C4-2B (cell line): ENCODE data around the gene PTGER1.

Experiments
- H3K27ac ChIP-seq: fragments of 450-650 bp; 2 replicates; pipeline ENCODE4 v1.5.1; 2017
- ZFX ChIP-seq: fragments of 450-650 bp; IDR thresholded peaks from 2 replicates; pipeline ENCODE4 v1.6.1; 2017
- TF ChIP-seq, protein P1 (sequence below): fragments of 450-650 bp; conservative IDR thresholded peaks from 2 replicates; pipeline ENCODE4 v1.5.1; 2017; ENCODE audit warnings: mild to moderate bottlenecking

Gene PTGER1, protein sequence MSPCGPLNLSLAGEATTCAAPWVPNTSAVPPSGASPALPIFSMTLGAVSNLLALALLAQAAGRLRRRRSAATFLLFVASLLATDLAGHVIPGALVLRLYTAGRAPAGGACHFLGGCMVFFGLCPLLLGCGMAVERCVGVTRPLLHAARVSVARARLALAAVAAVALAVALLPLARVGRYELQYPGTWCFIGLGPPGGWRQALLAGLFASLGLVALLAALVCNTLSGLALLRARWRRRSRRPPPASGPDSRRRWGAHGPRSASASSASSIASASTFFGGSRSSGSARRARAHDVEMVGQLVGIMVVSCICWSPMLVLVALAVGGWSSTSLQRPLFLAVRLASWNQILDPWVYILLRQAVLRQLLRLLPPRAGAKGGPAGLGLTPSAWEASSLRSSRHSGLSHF

DNA sequence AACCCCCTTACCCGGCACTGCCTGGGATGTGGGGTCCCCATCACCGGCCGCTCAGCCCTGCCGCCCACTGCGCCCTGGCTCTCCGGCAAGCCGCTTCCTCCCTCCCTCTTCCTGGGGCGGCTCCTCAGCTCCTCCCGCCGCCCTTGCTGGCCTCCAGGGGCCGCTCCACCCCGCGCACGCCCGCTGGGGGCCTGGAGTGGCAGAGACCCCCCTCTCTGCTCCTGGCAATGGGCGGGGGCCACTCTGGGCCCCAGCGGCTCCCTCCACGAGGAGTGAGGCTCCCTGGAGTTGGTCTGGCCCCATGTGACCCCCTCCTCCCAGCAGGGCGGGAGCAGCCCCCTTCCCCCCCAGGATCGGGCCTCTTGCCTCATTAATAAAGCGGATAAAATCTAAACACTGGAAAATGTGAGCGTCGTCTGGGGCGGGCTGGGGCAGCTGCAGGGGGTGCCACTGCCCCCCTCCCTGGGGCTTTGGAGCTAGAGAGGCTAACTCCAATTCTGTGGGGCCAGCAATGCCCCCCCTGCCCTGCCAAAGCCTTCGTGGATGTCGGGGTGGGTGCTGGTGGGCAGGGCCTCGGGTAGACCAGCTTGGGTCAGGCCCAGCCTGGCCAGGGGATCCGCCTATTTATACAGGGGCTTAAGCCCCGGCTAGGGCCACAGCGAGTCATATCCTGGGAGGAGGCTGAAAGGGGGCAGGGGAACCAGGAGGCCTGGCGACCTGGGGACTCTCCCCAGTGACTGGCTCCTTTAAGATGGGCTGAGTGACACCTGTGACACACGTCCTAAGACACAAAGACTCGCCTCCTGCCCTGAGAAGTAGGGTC lies at the start of gene PTGER1:
TSS of gene PTGER1 (minus strand) at position 104 of the 823 bp plus-strand sequence. CDS start 1,034 bp downstream, outside the sequence.
- H3K27ac ChIP-seq: no peak within 1 kb of the TSS

DNA sequence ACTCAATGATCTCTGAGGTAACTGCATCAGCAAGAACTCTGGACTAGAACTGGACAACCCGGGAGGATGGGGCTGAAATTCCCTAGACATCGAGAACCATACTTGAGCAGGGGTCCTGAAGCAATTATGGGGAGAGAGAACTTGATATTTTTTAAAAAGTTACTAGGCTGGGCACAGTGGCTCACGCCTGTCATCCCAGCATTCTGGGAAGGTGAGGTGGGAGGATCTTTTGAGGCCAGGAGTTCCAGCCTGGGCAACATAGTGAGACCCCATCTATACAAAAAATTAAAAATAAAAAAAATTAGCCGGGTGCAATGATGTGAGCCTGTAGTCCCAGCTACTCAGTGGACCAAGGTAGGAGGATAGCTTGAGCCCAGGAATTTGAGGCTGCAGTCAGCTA lies 45.4 kb upstream of the PTGER1 start:
- H3K27ac ChIP-seq: no peak overlapping the region
- TF ChIP-seq, protein P1, sequence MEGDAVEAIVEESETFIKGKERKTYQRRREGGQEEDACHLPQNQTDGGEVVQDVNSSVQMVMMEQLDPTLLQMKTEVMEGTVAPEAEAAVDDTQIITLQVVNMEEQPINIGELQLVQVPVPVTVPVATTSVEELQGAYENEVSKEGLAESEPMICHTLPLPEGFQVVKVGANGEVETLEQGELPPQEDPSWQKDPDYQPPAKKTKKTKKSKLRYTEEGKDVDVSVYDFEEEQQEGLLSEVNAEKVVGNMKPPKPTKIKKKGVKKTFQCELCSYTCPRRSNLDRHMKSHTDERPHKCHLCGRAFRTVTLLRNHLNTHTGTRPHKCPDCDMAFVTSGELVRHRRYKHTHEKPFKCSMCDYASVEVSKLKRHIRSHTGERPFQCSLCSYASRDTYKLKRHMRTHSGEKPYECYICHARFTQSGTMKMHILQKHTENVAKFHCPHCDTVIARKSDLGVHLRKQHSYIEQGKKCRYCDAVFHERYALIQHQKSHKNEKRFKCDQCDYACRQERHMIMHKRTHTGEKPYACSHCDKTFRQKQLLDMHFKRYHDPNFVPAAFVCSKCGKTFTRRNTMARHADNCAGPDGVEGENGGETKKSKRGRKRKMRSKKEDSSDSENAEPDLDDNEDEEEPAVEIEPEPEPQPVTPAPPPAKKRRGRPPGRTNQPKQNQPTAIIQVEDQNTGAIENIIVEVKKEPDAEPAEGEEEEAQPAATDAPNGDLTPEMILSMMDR: no peak
- no peak for TF ChIP-seq ZFX

More for the DNA sequence above, at the start of gene PTGER1:
- no peak for TF ChIP-seq ZFX

DNA sequence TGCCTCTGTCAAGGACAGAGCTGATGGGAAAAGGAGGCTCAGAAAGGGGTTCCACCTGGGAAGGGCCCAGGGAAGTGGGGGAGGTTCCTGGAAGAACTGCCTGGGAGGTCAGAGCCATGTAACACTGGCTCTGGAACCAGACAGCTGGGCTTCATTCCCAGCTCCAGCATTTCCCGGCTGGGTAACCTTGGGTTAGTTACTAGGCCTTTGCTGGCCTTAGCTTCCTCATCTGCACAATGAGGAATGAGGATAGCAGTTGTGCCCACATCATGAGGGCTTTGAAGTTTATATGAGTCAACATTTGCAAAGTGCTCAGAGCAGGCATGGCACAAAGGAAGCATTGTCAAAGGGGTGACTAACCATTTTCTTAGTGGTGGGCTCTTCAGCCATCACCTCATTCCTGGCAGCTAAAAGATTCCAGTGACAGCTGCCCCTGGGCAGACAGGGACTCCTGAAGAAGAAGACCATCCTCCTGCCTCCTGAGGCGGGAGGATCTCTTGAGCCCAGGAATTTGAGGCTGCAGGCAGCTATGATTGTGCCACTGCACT lies 44.8 kb upstream of the PTGER1 start:
- TF ChIP-seq, protein P1: no peak
- no peak for TF ChIP-seq ZFX
- peak overlapping the region; percentile 97 for H3K27ac ChIP-seq

DNA sequence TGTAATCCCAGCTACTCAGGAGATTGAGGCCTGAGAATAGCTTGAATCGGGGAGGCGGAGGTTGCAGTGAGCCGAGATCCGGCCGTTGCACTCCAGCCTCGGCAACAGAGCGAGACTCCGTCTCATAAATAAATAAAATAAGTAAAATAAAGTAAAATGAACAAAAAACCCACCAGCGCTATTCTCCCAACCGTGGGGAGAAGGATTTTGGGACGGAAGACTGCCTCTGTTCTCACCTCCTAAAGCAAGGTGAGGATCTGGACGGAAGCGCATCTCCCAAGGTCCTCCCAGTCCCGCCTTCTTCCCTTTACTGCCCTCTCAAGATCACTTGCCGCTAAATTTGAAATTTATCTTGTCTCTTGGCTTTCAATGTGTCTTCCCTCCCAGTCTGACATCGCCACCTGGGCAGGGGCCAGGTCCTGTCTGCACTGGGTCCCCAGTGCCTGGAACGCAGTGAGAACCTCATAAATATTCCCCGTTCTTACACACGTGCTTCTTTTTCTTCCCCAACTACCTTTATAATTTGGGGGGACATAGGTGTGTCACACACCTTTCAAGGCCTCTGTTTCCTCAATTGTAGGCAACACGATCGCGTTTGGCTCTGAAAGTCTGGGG lies 44.2 kb upstream of the PTGER1 start:
- peak overlapping the region; percentile 97 for H3K27ac ChIP-seq

DNA sequence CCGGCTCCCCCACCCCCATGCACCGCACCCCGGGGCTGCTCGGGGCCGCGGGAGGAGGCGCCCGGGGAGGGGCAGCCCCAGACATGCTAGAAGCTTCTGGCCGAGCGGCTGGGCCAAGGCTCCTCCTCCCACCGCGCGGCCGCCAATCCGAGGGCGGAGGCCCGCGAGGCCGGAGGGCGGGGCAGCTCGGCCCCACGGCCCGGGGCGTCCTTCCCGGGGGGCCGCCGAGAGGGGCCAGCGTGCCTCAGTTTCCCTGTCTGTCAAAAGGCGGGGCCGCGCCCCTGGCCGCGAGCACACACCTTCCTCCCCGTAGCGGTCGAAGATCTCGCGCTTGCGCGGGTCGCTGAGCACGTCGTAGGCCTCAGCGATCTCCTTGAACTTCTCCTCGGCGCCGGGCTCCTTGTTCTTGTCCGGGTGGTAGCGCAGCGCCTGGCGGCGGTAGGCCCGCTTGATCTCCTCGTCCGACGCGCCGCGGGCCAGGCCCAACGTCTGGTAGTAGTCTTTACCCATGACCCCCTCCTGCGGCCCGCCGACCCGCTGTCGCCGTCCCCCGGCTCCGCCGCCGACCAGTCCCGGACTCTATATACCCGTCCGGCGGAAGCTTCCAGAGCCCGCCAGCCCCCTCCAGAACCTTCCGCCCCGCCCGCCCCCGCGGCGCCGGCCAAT lies 42.8 kb upstream of the PTGER1 start, which contains the start of gene DNAJB1:
TSS of gene DNAJB1 (minus strand) at position 558 of the 666 bp plus-strand sequence. CDS start at position 510, 48 bp downstream.
- TF ChIP-seq, protein P1: no peak
- TF ChIP-seq ZFX: peak; percentile 96
- peak within 1 kb of the TSS; percentile 97 for H3K27ac ChIP-seq

More for the DNA sequence above, 44.2 kb upstream of the PTGER1 start:
- no peak for TF ChIP-seq ZFX
- TF ChIP-seq, protein P1: no peak

DNA sequence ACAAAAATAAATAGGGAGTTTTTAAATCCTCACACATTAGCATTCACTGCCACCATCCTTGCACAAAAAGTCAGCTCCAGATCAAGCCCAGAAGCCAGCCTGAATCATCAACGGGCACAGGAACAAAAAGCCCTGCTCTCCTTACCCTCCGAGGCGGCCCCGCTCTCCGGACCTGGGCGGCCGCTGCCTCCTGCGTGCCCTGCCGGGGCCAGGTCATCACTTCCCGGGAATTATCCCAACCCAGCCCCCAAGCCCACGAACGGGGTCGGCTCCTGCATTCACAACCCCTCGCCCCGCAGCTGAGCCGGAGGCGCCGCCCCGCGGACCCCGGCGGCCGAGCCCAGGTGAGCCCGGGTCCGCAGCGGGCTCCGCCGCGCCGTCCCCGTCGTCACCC lies 42.3 kb upstream of the PTGER1 start:
- peak overlapping the region; percentile 97 for H3K27ac ChIP-seq
- TF ChIP-seq ZFX: no peak
- TF ChIP-seq, protein P1: no peak
